Measurements from ENCODE around the gene ADAD1. TPM values are rescaled to one million over a fixed set of nuclear protein-coding genes. Genes with fewer than 3 reads are reported as not detected.

Gene ADAD1
- total RNA-seq, 4 donors from 2014 or later, result not detected

- no peak for TF ChIP-seq CTCF (IDR thresholded peaks at IDR 0.05 in 4 of 5, conservative IDR thresholded peaks at IDR 0.05 in 1 of 5)
- no peak for TF ChIP-seq POLR2A (IDR thresholded peaks at IDR 0.05)
- H3K4me1 ChIP-seq, result no peaks in the 10 kb centered on the region
- DNase-seq, result no peak
- intact Hi-C loops (cut with DNase I; ENCODE audit: low total_unique reads) (no loop called here), in situ Hi-C loops (cut with MboI; ENCODE audit: low sequenced_read_pairs in 4 of 4) (no loop called here)
- H3K27ac ChIP-seq, result no peak within 1 kb of the TSS
- no peak for ATAC-seq
- H3K4me3 ChIP-seq, result no peak within 1 kb of the TSS
- no peaks in the 10 kb centered on the region for H3K27me3 ChIP-seq
- no peaks in the 10 kb centered on the region for H3K36me3 ChIP-seq
- H3K9me3 ChIP-seq, result no peaks in the 10 kb centered on the region
These were observed 77.7 kb downstream of the ADAD1 start, which contains the start of gene IL2 for GRCh38 chr4:122456231-122457116. Gene IL2, minus strand, starts transcription at chr4:122456725. Its CDS starts 285 bp downstream, at chr4:122456440.

- Histone ChIP-seq H3K27ac (no peak overlapping the region), H3K4me3 (peak overlapping the region in 1 of 4 donors; percentile 13), H3K27me3 (no peaks in the 10 kb centered on the region), H3K36me3 (no peaks in the 10 kb centered on the region), H3K9me3 (no peaks in the 10 kb centered on the region), H3K4me1 (no peaks in the 10 kb centered on the region)
- intact Hi-C loops (cut with DNase I; ENCODE audit: low total_unique reads) (no loop called here), in situ Hi-C loops (cut with MboI; ENCODE audit: low sequenced_read_pairs in 4 of 4) (no loop called here)
- TF ChIP-seq CTCF (IDR thresholded peaks at IDR 0.05 in 4 of 5, conservative IDR thresholded peaks at IDR 0.05 in 1 of 5), result no peak
- no peak for TF ChIP-seq POLR2A (IDR thresholded peaks at IDR 0.05)
- ATAC-seq, result no peak
- no peak for DNase-seq
These were observed 79.8 kb downstream of the ADAD1 start for GRCh38 chr4:122458625-122459024.

- intact Hi-C loops (cut with DNase I; ENCODE audit: low total_unique reads), result no loop called here
- Histone ChIP-seq H3K27me3 (no peaks in the 10 kb centered on the region), H3K4me1 (no peaks in the 10 kb centered on the region), H3K9me3 (no peaks in the 10 kb centered on the region), H3K36me3 (no peaks in the 10 kb centered on the region), H3K27ac (no peak overlapping the region), H3K4me3 (no peak overlapping the region)
- DNase-seq, result no peak
- in situ Hi-C loops (cut with MboI; ENCODE audit: low sequenced_read_pairs in 4 of 4), result no loop called here
- no peak for ATAC-seq
- TF ChIP-seq POLR2A (IDR thresholded peaks at IDR 0.05), result no peak
- TF ChIP-seq CTCF (IDR thresholded peaks at IDR 0.05 in 4 of 5, conservative IDR thresholded peaks at IDR 0.05 in 1 of 5), result no peak
These were observed 90.6 kb downstream of the ADAD1 start for GRCh38 chr4:122469457-122469856.

GRCh38 chr4:122475233-122475632, 96.4 kb downstream of the ADAD1 start:
- H3K27me3 ChIP-seq, result no peaks in the 10 kb centered on the region
- TF ChIP-seq CTCF (IDR thresholded peaks at IDR 0.05 in 4 of 5, conservative IDR thresholded peaks at IDR 0.05 in 1 of 5) (no peak), POLR2A (IDR thresholded peaks at IDR 0.05) (no peak)
- no peaks in the 10 kb centered on the region for H3K36me3 ChIP-seq
- no peak overlapping the region for H3K27ac ChIP-seq
- no peaks in the 10 kb centered on the region for H3K4me1 ChIP-seq
- no peaks in the 10 kb centered on the region for H3K9me3 ChIP-seq
- in situ Hi-C loops (cut with MboI; ENCODE audit: low sequenced_read_pairs in 4 of 4), result no loop called here
- ATAC-seq (no peak), DNase-seq (no peak)
- intact Hi-C loops (cut with DNase I; ENCODE audit: low total_unique reads), result no loop called here
- no peak overlapping the region for H3K4me3 ChIP-seq
